Keratinocyte (primary cell): ENCODE results near the gene MED31. TPM values are rescaled to one million over a fixed set of nuclear protein-coding genes. Genes with fewer than 3 reads are reported as not detected.

Experiments
- DNase-seq: peaks from one replicate; pipeline ENCODE4 v3.0.0-alpha.2; 2011; ENCODE audit warnings: low read depth, missing footprints, low spot score
- FAIRE-seq: peaks from 2 replicates; lab custom pipeline; 2011; peaks lifted over from hg19 to GRCh38; lab: Jason Lieb, UNC
- H2AFZ ChIP-seq: 2 replicates; pipeline ENCODE4 v1.6.0; 2012; ENCODE audit warnings: low read length, control low read depth, inconsistent platforms; ENCODE audit not compliant: control insufficient read depth
- H3K27ac ChIP-seq: 2 replicates; pipeline ENCODE4 v1.5.1; 2011; ENCODE audit warnings: low read length; ENCODE audit not compliant: control insufficient read depth, insufficient read depth
- H3K27me3 ChIP-seq: 3 replicates; pipeline ENCODE4 v1.6.0; 2011; ENCODE audit warnings: low read length; ENCODE audit not compliant: control insufficient read depth, insufficient read depth; ENCODE audit errors: extremely low read depth
- H3K36me3 ChIP-seq, 2 experiments: 2 replicates in 1 of 2; 3 replicates in 1 of 2; pipeline ENCODE4 v1.5.1; 2011; ENCODE audit warnings: low read length in 2 of 2, mild to moderate bottlenecking in 1 of 2; ENCODE audit not compliant: control insufficient read depth in 2 of 2, insufficient read depth in 2 of 2; ENCODE audit errors: extremely low read depth in 1 of 2
- H3K4me1 ChIP-seq: 3 replicates; pipeline ENCODE4 v1.5.1; 2011; ENCODE audit warnings: low read length; ENCODE audit not compliant: control insufficient read depth, insufficient read depth; ENCODE audit errors: extremely low read depth
- H3K4me2 ChIP-seq: 3 replicates; pipeline ENCODE4 v1.6.0; 2011; ENCODE audit warnings: low read depth, low read length; ENCODE audit not compliant: control insufficient read depth, insufficient read depth; ENCODE audit errors: extremely low read depth
- H3K4me3 ChIP-seq, 3 experiments: fragments of 200-600 bp in 1 of 3; sonication (generic) in 1 of 3; 2 replicates in 2 of 3; 3 replicates in 1 of 3; pipeline ENCODE4 v1.5.1; 2011 to 2016; ENCODE audit warnings: low read length in 3 of 3, mild to moderate bottlenecking in 3 of 3, control low read depth in 2 of 3, inconsistent platforms in 1 of 3, low read depth in 1 of 3, mixed read lengths in 1 of 3, mixed run types in 1 of 3, moderate library complexity in 1 of 3; ENCODE audit not compliant: control insufficient read depth in 2 of 3, insufficient read depth in 2 of 3; ENCODE audit errors: extremely low read depth in 1 of 3
- H3K79me2 ChIP-seq: 2 replicates; pipeline ENCODE4 v1.6.0; 2012; ENCODE audit warnings: low read length; ENCODE audit not compliant: control insufficient read depth, insufficient read depth
- H3K9ac ChIP-seq: 3 replicates; pipeline ENCODE4 v1.6.0; 2011; ENCODE audit warnings: low read length; ENCODE audit not compliant: control insufficient read depth, insufficient read depth; ENCODE audit errors: extremely low read depth
- H3K9me1 ChIP-seq: 3 replicates; pipeline ENCODE4 v1.6.0; 2011; ENCODE audit warnings: low read length; ENCODE audit not compliant: control insufficient read depth, insufficient read depth; ENCODE audit errors: extremely low read depth
- H3K9me3 ChIP-seq: 2 replicates; pipeline ENCODE4 v1.5.1; 2012; ENCODE audit warnings: low read depth, low read length; ENCODE audit not compliant: control insufficient read depth
- H4K20me1 ChIP-seq: 3 replicates; pipeline ENCODE4 v1.6.0; 2011; ENCODE audit warnings: low read length; ENCODE audit not compliant: control insufficient read depth, insufficient read depth; ENCODE audit errors: extremely low read depth
- CTCF ChIP-seq, 3 experiments: IDR thresholded peaks in 1 of 3; conservative IDR thresholded peaks in 1 of 3; optimal IDR thresholded peaks in 1 of 3; 2 replicates in 2 of 3; 3 replicates in 1 of 3; pipeline versions ENCODE3 to v1.5.1; 2011; ENCODE audit warnings: low read length in 3 of 3, mild to moderate bottlenecking in 3 of 3, moderate library complexity in 2 of 3, control low read depth in 1 of 3, inconsistent platforms in 1 of 3; ENCODE audit not compliant: insufficient read depth in 2 of 3; ENCODE audit errors: extremely low read depth in 1 of 3
- EZH2 ChIP-seq: IDR thresholded peaks from one replicate; pipeline ENCODE4 v1.6.1; 2012; ENCODE audit warnings: inconsistent platforms, mild to moderate bottlenecking, low read length, moderate library complexity
- dilution Hi-C: fragments of 300-500 bp; cut with MboI; formaldehyde crosslinking; loops from one replicate; pipeline ENCODE4 v1.7.0; 2020; ENCODE audit warnings: low sequenced_read_pairs; ENCODE audit not compliant: extremely low pct_ligation_motif_present
- polyA plus RNA-seq, 5 experiments: library from polyadenylated mRNA; depleted of rRNA in 3 of 5; stranded (reverse) in 3 of 5; stranded (forward) in 1 of 5; unstranded in 1 of 5; fragments of >200 nt; gene quantifications; 1 replicate in 1 of 5; 2 replicates in 3 of 5; 3 replicates in 1 of 5; pipeline versions ENCODE4 v1.2.1 to v1.2.3, GENCODE V29; 2011 to 2012; ENCODE audit warnings: missing spikeins in 2 of 5, low read depth in 1 of 5, low replicate concordance in 1 of 5

MED31 gene
- polyA plus RNA-seq, 1 donor (not counting 4 experiments of a cell fraction or from before 2014, with no cell fraction given): 49.0 TPM

DNA sequence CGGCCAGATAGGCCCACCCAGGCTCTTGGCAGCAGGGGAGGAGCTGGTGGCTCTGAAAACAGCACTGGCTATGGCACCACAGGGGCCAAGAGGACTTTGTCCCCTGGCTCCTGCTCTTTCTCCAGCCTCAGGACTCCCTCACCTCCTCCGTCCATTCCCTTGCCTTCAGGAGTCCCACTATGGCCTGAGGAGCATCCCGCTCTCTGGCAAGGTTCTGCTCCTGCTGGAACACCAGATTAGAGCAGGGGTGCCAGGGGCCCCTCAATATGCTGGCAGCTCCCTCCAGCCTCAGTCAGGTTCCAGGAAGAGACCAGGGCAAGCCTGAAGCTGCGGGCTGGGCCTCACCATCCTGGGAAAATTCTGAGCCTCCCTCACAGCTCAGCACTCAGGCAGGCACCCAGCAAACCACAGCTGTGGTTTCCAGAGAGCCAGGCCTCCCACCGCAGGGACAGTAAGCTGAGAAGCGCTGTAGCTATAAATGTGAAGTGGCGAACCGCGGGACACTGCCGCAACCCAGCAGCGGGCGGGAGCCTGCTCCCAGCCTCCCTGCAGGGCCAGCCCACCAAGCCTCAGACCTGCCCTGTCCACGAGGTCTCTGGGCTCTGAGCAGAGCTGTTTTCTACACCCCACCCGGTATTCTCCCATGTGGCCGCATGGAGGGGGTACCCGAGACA is 25.9 kb upstream of the MED31 start:
- Histone ChIP-seq H3K79me2 (no peaks in the 10 kb centered on the region), H3K27ac (no peak overlapping the region), H3K9me3 (no peaks in the 10 kb centered on the region), H2AFZ (no peak overlapping the region), H4K20me1 (no peaks in the 10 kb centered on the region), H3K9me1 (no peaks in the 10 kb centered on the region), H3K27me3 (no peaks in the 10 kb centered on the region), H3K4me2 (no peak overlapping the region), H3K4me1 (peaks cover 19% of the 10 kb centered on the region), H3K36me3 (no peaks in the 10 kb centered on the region), H3K4me3 (no peak overlapping the region), H3K9ac (no peak overlapping the region)
- FAIRE-seq: no peak
- TF ChIP-seq EZH2 (no peak), CTCF (optimal IDR thresholded peaks at IDR 0.05 in 1 of 3, IDR thresholded peaks at IDR 0.05 in 1 of 3, conservative IDR thresholded peaks at IDR 0.05 in 1 of 3; ENCODE audit: extremely low read depth in 1 of 3, insufficient read depth in 2 of 3, low read length in 3 of 3) (no peak)
- DNase-seq: no peak
- dilution Hi-C loops: no loop called here

- Histone ChIP-seq H3K4me3 (no peak overlapping the region), H3K4me1 (peaks cover 16% of the 10 kb centered on the region), H3K79me2 (no peaks in the 10 kb centered on the region), H4K20me1 (no peaks in the 10 kb centered on the region), H3K27me3 (no peaks in the 10 kb centered on the region), H3K9me1 (no peaks in the 10 kb centered on the region), H2AFZ (no peak overlapping the region), H3K4me2 (no peak overlapping the region), H3K9ac (no peak overlapping the region), H3K27ac (no peak overlapping the region), H3K9me3 (no peaks in the 10 kb centered on the region), H3K36me3 (no peaks in the 10 kb centered on the region)
- DNase-seq: no peak
- no peak for FAIRE-seq
- dilution Hi-C loops: no loop called here
- TF ChIP-seq EZH2: no peak
- TF ChIP-seq CTCF (optimal IDR thresholded peaks at IDR 0.05 in 1 of 3, IDR thresholded peaks at IDR 0.05 in 1 of 3, conservative IDR thresholded peaks at IDR 0.05 in 1 of 3; ENCODE audit: extremely low read depth in 1 of 3, insufficient read depth in 2 of 3, low read length in 3 of 3): no peak
These were observed 25.4 kb upstream of the MED31 start for GRCh38 chr17:6676802-6677157.
